ENCODE results near the gene WDFY3. TPM values are rescaled to one million over a fixed set of nuclear protein-coding genes. Genes with fewer than 3 reads are reported as not detected.
"Not testable (repeated sequence)": the region's sequence is repeated elsewhere in the genome, so short reads cannot be mapped to it uniquely, and the experiment has no call there.

WDFY3 gene
- total RNA-seq, 1 donor from 2014 or later, result 0.39 TPM

DNA sequence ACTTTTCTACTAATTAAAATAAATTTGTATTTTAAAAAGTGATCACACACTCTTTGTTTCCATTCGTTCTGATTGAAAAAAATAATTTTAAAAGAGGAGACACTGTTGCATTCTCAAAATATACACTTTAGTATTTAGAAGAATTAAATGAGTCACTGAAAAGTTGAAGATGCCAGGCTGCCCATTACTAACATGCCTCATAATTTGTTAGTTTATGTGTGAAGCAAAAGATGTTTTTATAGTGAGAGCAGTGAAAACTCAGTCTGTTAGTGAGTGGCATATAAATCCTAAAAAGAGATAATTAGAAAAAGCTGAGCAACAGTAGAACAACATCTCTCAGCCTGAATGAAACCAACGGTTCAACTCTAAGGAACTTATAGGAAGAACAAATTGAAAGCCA lies 240.1 kb downstream of the WDFY3 start:
- intact Hi-C loops (cut with micrococcal nuclease), result no loop called here

DNA sequence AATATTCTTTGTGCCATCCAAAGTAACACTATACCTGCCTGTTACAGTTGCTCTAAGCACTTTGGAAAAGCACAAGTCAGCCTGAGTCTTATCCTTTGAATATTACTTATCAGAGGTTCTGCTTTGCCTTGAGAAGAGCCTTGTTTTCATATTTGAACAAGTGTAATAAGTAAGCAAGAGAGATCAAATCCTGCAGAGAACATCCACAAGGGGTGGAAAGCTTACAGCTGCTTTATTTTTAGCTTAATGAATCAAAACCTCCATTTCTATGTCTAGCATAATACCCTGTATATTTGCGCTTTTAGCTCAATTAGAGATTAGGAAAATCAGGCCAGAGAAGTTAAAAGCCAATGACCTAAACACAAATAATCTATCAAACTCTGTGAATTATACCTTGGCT lies 243.8 kb downstream of the WDFY3 start:
- intact Hi-C loops (cut with micrococcal nuclease), result no loop called here

DNA sequence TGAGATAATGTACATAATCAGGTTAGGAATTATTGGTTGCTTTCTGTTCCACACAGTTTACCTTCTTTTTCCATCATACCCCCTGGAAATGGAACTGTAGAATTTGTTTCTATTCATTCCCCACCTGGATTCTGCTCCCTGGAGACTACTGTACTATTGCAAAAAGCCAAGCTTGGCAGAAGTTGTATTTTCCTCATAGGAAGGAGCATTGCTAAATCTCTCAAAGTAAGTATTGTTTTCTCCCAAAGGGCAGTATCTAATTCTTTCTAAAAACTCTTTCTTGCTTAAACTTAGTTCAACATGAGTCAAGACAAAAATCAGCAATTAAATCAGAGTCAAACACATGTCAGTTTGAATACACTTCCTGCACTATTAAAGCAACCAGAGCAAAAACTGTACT lies 247.4 kb downstream of the WDFY3 start:
- intact Hi-C loops (cut with micrococcal nuclease), result no loop called here

- intact Hi-C loops (cut with micrococcal nuclease), result no loop called here
Measured at GRCh38 chr4:84718699-84719098, 247.8 kb downstream of the WDFY3 start.

- intact Hi-C loops (cut with micrococcal nuclease), result no loop called here
Measured at GRCh38 chr4:84710548-84710947, 255.9 kb downstream of the WDFY3 start.

GRCh38 chr4:84708406-84709135 lies 257.9 kb downstream of the WDFY3 start:
- intact Hi-C loops (cut with micrococcal nuclease), result no loop called here

DNA sequence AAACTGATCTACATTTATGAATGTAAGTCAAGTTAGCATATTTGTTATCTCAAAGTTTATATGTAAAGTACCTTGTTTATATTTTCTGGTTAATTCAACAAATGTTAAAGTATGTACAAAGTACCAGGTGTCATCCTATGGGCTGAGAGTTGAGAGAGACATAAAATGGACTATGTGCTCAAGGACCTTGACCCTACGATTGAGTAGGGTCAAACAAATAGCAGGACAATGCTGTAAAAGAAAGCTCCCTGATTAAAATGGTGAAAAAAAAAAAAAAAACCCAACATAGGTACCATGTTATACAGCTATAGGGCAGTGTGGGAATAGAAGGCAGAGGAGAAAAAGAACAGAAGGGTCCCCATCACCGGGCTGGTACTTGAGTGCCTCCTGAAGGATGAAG lies 260.2 kb downstream of the WDFY3 start:
- intact Hi-C loops (cut with micrococcal nuclease), result no loop called here

- intact Hi-C loops (cut with micrococcal nuclease), result no loop called here
Measured at GRCh38 chr4:84699001-84699671, 267.4 kb downstream of the WDFY3 start.

- intact Hi-C loops (cut with micrococcal nuclease), result no loop called here
Measured at GRCh38 chr4:84697615-84698201, 268.8 kb downstream of the WDFY3 start.

- intact Hi-C loops (cut with micrococcal nuclease), result no loop called here
Measured at GRCh38 chr4:84697159-84697558, 269.3 kb downstream of the WDFY3 start.

GRCh38 chr4:84691800-84692199 lies 274.7 kb downstream of the WDFY3 start:
- intact Hi-C loops (cut with micrococcal nuclease), result no loop called here

DNA sequence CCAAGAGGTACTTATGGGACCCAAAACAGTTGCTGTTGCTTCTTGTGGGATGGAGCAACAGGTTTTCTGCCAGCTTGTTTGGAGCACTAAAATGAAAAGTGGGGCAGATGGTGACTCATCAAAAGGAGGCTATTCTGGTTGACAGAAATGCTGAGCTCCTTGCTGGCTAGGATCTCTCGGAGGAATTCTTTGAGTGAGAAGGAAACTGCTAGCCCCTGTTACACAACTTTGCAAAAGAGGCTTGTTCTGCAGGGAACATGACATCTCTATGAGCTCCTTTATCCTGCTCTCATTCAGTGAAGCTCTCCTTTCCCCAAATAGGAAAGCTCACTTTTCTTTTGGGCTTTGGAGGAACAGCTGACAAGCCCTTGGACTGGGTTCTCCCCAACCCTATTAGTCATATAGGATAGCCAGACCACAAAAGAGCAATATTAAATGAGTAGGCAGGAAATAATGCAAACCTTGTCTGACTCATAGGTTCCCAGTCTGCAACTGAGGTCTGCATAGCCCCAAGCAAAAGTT lies 275.3 kb downstream of the WDFY3 start:
- intact Hi-C loops (cut with micrococcal nuclease), result no loop called here

DNA sequence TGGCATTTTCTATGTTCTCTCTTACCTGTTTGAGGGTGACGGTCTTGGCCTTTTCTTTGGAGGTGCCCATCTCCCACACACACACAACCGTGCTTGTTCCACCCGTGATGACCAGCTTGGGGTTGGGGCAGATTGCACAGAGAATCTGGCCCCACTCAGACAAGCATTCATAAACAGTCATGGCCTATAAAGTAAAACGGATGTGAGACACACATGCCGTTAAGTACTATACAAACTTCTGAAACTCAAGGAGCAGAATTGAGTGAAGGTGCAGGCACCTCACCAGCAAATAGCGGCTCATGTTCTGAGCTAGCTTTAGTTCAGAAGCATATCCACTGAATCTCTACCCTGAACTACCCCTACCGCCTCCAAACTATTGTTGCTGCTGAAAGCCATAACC lies 276.0 kb downstream of the WDFY3 start:
- intact Hi-C loops (cut with micrococcal nuclease), result no loop called here

DNA sequence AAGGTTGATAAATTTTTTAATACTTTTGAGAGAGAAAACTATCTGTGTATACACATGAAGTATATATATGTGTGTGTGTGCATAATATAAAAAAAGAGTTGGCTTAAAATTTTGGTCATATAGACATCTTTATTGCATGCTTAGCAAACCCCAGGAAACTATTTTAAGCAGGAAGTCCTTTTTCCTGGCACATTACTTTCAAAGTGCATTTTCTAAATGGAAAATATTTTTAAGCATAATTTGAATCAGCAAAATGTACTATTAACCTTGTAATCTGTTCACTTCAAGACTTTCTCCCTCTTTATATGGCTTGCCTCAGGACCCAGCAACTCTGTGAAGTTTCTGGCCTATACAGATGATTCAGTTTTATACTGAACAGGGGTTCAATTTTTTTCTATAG lies 277.3 kb downstream of the WDFY3 start:
- intact Hi-C loops (cut with micrococcal nuclease), result no loop called here

DNA sequence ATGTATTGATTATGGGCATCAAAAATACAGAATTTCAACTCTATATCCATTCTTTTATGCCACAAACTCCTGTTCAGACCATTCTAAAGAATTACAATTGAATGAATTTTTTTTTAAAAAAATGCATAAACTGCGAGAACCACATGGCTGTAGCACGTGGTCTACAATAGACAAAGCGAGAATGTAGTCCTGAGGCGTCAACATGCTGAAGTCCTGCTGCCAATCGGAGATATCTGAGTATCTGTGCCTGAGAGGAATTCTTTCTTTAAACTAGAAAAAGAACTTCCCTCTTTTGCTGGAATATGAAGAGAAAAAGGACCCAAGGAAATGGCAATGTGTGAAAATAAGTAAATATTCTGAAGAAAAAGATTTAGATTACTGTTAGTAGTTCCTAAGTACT lies 277.9 kb downstream of the WDFY3 start:
- intact Hi-C loops (cut with micrococcal nuclease), result no loop called here

GRCh38 chr4:84685105-84685504 lies 281.4 kb downstream of the WDFY3 start:
- intact Hi-C loops (cut with micrococcal nuclease), result no loop called here

DNA sequence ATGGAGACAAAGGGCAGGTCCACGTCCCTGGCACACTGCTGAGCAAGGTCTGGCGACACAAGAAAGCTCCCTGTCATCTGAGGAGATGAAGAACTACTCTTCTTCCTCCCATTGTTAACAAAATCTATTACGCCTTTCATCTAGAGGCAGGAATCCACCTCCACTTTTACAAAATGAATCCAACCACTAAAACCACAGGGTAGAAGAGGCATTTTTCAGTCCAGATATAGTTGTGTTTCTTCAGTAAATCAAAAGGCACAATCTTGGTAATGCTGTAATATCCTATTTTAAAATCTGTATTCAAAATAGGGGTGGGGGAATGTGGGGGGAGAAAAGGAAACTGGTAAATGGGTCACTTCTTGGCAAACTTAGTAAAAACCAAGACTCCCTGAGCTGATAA lies 282.1 kb downstream of the WDFY3 start:
- intact Hi-C loops (cut with micrococcal nuclease), result no loop called here

DNA sequence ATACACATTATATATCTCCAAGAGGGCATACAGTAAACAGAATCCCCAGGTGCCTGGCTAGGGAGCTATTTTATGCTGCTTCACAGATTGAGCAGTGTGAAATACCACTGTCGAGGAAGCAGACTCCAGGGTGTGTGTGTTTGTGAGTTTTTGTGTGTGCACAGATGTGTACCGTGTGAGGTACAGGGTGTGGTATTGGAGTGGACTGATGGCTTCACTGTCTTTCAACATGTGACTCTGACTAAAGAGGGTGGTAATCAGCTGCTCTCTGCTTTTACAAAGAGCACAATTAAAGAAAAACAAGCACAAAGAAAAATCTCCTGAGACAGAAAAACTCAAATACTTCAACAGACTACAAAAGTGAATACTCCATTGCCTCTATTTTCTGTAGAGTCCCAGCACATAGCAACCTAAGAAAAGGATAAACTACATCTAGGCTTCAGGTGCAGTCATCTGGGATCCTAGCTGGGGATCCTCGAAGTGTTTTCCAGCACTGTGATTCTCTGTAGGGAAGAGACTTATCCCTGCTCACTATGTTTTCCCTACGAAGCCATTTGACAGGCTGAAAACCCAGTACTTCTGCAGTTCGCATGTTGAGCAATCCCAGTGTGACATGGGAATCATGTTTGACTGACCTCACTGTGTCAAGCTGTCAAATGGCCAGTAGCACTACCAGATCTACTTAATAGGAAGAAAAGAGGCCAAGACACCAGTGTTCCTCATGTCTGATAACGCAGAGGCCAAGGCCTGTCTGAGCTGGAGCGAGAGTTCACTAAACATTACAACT lies 283.2 kb downstream of the WDFY3 start:
- intact Hi-C loops (cut with micrococcal nuclease), result no loop called here

DNA sequence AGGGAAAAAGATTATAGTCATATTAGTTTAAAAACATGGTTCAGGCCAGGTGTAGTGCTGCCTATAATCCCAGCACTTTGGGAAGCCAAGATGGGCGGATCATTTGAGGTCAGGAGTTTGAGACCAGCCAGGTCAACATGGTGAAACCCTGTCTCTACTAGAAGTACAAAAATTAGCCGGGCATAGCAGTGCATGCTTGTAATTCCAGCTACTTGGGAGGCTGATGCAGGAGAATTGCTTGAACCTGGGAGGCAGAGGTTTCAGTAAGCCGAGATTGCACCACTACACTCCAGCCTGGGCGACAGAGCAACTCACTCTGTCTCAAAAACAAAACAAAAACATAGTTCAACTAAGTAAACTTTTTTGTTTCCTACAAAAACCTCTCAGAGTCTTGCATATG lies 283.8 kb downstream of the WDFY3 start:
- intact Hi-C loops (cut with micrococcal nuclease), result not testable (repeated sequence)

- intact Hi-C loops (cut with micrococcal nuclease), result no loop called here
Measured at GRCh38 chr4:84681486-84682274, 284.8 kb downstream of the WDFY3 start.

- intact Hi-C loops (cut with micrococcal nuclease), result no loop called here
Measured at GRCh38 chr4:84680956-84681355, 285.5 kb downstream of the WDFY3 start.

Data from T-helper 2 cell treated with Interferon-gamma antibody and Interleukin-4, amounts not matched to agents 100 ng/mL and 5 ng/mL, for 36 hours (primary cell).